Astrocyte (in vitro differentiated cells and primary cell): ENCODE measurements around the gene TMEM175.
A peak's percentile ranks its signal among the peaks of the same experiment; 100 is the strongest.

ENCODE experiments used
- EZH2 ChIP-seq: IDR thresholded peaks from 2 replicates; pipeline ENCODE4 v1.6.1; 2012; ENCODE audit warnings: mild to moderate bottlenecking, low read length, inconsistent platforms; ENCODE audit not compliant: insufficient read depth
- TF ChIP-seq, protein P1 (sequence below): IDR thresholded peaks from 2 replicates; pipeline ENCODE4 v1.5.1; 2011; ENCODE audit warnings: low read depth, mild to moderate bottlenecking, inconsistent platforms, low read length, moderate library complexity; ENCODE audit not compliant: insufficient read depth

DNA sequence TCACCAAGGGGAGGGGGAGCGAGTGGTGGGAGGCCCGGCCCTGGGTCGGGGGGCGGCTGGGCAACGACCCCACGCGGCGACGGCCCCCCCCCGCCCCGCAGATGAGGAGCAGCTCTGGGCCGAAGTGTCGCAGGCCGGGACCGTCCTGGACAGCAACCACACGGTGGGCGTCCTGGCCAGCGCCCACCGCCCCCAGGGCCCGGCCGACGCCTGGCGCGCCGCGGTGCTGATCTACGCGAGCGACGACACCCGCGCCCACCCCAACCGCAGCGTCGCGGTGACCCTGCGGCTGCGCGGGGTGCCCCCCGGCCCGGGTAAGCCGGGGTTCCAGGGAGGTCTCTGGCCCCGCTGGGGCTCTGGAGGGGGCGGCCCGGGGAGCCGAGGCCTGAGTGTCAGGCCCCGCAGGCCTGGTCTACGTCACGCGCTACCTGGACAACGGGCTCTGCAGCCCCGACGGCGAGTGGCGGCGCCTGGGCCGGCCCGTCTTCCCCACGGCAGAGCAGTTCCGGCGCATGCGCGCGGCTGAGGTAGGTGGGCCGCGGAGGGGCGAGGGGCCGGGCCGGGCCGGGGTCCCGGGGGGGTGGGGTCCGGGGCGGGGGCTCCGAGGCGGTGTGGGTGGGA lies 70.5 kb downstream of the TMEM175 start:
- TF ChIP-seq, protein P1, sequence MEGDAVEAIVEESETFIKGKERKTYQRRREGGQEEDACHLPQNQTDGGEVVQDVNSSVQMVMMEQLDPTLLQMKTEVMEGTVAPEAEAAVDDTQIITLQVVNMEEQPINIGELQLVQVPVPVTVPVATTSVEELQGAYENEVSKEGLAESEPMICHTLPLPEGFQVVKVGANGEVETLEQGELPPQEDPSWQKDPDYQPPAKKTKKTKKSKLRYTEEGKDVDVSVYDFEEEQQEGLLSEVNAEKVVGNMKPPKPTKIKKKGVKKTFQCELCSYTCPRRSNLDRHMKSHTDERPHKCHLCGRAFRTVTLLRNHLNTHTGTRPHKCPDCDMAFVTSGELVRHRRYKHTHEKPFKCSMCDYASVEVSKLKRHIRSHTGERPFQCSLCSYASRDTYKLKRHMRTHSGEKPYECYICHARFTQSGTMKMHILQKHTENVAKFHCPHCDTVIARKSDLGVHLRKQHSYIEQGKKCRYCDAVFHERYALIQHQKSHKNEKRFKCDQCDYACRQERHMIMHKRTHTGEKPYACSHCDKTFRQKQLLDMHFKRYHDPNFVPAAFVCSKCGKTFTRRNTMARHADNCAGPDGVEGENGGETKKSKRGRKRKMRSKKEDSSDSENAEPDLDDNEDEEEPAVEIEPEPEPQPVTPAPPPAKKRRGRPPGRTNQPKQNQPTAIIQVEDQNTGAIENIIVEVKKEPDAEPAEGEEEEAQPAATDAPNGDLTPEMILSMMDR, result no peak
- TF ChIP-seq EZH2, result peak; percentile 80
